Measurements from ENCODE around the gene GPR158.

- TF ChIP-seq POLR2A (IDR thresholded peaks at IDR 0.05; ENCODE audit: low read depth, low read length), result no peak
- no peak for TF ChIP-seq TAF1 (IDR thresholded peaks at IDR 0.05; ENCODE audit: low read depth, low read length)
- no peak for TF ChIP-seq POLR2AphosphoS5 (IDR thresholded peaks at IDR 0.05; ENCODE audit: low read depth, low read length)
- no peak for TF ChIP-seq SPI1 (IDR thresholded peaks at IDR 0.05; ENCODE audit: low read depth, low read length)
- TF ChIP-seq PAX5 (IDR thresholded peaks at IDR 0.05; ENCODE audit: insufficient read depth, low read length, severe bottlenecking), result no peak
- no peak for TF ChIP-seq POU2F2 (IDR thresholded peaks at IDR 0.05; ENCODE audit: low read depth, low read length)
Measured at GRCh38 chr10:25506821-25507335, 332.1 kb downstream of the GPR158 start.
